Right kidney (tissue), 1 donor: ENCODE data around the gene SHISA6.

Source experiments
- DNase-seq: peaks from one replicate; pipeline ENCODE4 v3.0.0-alpha.2; 2016

The SHISA6 gene

GRCh38 chr17:11351479-11351878 lies 110.5 kb downstream of the SHISA6 start:
- no peak for DNase-seq

DNA sequence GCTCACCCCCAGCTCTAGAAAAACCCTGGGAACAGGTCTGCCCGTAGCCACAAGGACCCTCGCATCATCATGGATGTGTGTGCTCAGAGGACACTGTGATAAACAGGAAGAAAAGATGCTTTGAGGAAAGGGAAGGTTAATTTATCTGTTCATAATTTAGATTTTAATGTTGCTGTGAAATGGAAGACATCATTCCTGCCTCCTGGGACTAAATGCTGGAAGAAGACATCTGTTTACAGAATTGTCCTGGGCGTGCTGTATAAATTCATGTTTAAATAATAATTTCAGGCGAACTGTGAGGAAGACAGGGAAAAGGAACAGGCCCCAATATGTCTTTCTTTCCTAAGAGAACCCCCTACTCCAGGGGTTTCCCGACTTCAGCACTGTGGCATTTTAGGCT lies 112.6 kb downstream of the SHISA6 start:
- no peak for DNase-seq

GRCh38 chr17:11356371-11356770 lies 115.4 kb downstream of the SHISA6 start:
- no peak for DNase-seq

DNA sequence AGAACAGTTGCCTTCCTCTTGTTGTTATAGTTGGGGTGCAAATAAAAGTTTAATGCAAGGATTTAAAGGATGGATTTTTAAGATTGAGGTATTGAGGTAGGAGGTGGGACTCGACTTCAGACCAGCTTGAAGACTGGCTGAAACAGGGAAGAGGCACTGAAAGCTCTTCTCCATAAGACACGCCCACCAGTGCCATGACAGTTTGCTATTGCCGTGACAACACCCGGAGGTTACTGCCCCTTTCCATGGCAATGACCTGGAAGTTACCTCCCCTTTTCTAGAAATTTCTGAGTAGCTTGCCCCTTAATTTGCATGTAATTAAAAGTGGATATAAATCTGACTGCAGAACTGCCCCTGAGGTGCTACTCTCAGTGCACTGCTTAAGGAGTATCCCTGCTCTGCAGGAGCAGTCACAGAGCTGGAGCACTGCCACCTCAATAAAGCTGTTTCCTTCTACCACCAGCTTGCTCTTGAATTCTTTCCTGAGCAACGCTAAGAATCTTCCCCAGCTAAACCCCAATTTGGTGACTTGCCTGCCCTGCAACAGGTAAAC lies 122.6 kb downstream of the SHISA6 start:
- no peak for DNase-seq

- no peak for DNase-seq
Measured at GRCh38 chr17:11366272-11366850, 125.3 kb downstream of the SHISA6 start.

GRCh38 chr17:11369575-11369974 lies 128.6 kb downstream of the SHISA6 start:
- no peak for DNase-seq

DNA sequence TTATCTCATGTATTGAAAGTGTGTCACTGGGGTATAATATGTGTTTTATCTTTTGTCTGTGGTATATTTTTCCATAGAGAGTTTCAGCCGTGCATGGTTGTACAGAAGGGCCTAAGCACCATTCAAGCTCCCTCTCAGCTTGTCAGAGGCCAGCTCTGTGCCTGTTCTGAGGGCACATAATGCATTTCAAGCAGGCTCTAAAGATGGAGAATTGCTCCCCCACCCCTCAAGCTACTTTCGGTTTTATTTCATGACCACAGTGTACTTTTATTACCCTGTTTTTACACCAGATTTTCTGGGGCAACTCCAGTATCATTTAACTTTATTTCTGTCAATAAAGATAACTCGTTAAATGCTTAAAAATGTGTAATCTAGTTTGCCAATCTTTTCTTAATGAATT lies 131.7 kb downstream of the SHISA6 start:
- no peak for DNase-seq

DNA sequence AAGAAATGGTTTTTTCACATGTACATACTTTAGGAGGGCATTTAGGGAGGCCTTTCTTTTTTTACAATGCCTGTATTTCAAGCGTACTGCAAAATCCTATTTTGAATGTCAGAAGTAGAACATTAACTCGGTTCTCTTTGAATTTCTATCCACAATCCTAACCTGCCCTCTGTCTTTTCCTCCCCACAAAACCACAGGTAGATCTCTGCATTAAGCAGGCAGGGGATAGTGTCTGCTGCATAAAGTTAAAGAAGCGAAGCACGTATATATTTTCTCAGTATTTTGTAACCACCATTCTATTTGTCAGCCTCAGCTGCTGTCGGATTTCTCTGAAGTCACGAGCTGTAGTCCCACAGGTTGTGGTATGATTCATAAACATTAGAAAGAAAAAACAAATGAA lies 137.5 kb downstream of the SHISA6 start:
- DNase-seq = no peak

DNA sequence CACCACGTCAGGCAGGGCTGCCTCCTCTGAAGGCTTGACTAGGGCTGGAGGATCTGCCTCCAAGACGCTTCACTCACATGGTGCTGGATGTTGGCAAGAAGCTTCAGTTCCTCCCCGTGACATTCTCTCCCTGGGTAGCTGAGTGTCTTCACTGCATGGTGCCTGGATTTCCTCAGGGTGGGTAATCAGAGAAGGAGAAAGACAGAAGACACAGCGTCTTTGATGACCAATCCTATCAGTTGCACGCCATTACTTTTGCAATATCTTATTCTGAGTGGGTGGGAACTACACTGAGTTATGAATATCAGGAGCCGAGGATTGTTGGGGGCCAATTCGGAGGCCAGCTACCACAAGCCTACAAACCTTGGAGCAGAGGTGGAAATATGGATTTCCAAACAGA lies 139.7 kb downstream of the SHISA6 start:
- no peak for DNase-seq

DNA sequence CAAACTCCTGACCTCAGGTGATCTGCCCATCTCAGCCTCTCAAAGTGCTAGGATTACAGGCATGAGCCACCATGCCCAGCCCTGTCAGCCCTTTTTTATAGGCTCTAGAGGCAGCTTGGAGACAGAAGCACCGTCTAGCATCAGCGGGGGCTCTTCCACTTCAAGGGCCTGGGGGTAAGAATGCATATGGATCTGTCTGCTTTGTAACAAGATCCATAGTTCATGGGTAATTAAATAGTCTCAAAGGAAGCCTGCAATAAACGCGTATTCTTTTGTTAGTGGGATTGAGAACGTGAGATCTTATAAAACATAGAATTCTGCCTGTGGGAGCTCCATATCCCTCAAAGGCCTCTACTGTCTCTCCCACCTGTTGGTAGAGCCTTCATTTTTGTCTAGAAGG lies 142.1 kb downstream of the SHISA6 start:
- no peak for DNase-seq

DNA sequence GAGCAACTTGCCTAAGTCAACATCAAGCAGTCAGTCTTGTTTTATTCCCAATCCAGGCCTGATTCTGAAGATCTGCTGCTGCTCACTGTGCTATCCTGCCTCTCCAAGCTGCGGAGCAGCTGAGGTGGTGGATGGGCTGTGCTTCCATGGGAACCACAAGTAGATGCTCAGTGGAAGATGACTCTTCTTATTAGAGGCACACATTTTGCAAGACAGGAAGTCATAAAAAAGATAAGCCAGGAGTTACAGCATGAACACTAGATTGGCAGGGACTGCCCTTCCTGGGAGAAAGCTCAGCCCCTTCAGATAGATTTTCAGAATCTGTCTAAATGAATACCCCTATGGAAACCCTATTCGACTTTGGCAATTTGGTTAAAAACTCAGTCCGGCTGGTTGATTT lies 143.1 kb downstream of the SHISA6 start:
- DNase-seq = no peak

DNA sequence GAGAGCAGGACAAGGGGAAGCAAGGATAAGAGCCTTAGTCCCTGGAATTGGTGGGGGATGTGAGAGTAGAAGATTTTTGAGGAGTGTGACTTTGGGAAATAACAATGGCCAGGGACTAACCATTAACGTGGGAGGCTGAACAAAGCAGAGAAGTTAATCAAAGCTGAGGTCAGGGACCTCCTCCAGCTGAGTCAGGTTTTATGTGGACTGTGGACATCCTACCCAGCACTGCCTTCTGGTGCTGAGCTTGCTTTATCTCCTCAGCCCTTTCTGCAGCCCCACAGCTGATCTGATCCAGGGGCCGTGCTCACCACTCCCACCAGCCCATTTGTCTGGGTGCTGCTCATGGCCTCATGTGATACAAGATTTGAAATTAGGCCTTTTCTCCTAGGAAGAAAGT lies 146.6 kb downstream of the SHISA6 start:
- no peak for DNase-seq

GRCh38 chr17:11388054-11388453 lies 147.0 kb downstream of the SHISA6 start:
- DNase-seq = no peak

GRCh38 chr17:11389583-11389982 lies 148.6 kb downstream of the SHISA6 start:
- no peak for DNase-seq

GRCh38 chr17:11391134-11391533 lies 150.1 kb downstream of the SHISA6 start:
- no peak for DNase-seq

GRCh38 chr17:11404431-11405276 lies 163.6 kb downstream of the SHISA6 start:
- DNase-seq = no peak

DNA sequence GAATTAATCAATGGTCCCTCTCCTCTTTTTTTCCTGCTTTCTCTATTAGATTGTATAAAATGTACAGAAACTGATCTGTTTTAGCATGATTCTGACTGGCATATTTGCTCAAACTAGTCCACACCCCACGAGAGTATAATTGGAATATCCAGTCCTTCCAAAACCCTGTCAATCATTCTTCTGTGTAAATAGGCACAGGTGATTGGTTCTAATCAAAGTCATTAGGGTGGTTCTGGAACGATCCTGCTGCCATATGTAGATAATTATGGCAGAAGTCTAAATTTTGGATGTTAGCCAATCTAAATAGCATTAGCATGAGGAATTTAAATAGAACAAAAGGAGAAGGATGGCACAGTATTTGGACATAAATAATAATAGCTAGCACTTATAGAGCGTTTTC lies 165.7 kb downstream of the SHISA6 start:
- no peak for DNase-seq

DNA sequence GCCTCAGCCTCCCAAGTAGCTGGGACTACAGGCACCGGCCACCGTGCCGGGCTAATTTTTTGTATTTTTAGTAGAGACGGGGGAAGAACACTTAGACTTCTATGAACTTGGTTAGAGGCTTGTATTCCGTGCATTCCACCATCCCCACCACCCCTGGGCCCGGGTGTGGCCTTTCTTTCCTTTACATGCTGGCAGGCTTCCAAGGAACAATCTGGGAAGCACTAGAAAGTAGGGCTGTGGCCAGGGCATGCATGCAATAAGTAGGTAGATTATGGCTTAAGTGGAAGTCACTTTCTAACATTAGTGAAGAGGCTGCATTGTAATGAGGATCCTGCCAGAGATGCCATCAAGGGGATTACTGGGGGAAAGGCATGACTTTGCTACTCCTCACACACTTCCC lies 171.6 kb downstream of the SHISA6 start:
- no peak for DNase-seq

DNA sequence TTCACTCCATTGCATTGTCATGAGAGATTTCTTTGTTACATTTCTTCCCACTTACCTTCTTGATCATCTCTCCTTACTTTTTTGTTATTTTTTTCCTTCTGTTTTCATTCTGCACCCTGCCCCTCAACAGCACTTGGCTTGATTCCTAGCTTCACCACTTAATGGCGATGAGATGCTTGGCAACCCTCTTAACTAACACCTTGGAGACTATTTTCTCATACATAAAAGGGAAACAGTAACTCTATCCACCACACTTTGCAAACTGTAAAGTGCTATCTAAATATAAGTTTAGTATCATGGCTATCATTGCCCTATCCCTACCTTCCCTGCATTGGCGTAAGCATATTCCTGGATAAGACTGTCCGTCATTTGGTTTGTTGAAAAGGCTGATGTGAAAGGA lies 177.3 kb downstream of the SHISA6 start:
- DNase-seq = no peak

DNA sequence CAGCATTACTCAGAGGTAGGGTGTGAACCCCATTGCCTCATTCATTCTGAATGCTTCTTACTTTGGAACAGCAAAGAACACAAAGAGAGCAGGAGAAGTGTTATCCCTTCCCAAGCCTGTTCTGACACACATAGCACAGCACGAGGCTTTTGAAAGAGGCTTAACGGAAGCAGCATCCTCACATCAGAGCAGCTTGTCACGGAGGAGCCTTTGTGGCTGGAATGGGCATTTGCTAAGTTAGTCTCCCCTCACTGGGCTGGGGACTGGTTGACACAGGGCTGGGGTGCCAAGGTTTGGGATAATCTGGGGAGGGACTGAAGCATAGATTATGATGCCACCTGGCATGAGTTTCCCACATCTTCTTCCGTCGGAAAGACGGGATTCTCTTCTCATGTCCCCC lies 189.7 kb downstream of the SHISA6 start:
- DNase-seq = no peak

GRCh38 chr17:11438673-11439072 lies 197.7 kb downstream of the SHISA6 start:
- DNase-seq = no peak

DNA sequence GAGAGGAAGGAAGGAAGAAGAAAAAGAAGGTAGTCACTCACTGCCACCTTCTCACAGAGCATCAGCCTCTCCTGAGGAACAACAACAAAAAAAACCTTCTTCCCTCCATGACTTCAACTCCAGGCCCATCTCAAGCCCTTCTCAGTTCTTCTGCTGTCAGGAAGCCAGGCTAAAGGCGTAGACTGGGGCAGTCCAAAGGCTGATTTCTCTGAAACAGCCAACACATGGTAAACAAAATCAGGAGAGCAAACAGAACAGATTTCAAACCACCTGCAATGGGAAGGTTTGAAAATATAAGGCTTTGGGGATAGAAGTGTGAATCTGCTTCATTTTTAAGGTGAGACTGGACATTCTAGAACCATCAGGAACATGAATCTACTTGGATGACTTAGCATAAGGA lies 200.0 kb downstream of the SHISA6 start:
- no peak for DNase-seq

DNA sequence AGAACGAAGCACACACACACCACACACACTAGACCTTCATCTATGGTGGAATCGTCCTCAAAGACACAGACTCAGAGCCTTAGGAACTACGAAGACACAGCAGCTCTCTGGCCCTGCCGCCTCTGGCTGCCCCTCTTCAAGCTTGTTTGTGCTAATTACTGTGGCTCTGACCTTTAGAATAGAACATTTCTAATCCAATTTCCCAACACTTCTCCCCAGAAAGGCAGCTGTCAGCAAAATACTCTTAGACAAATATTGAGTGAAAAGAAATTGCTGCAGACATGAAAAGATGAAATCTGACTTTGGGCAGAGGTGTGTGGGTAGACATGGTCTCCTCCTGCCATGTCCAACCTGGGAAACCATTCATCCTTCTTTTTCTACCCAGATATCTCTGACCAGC lies 205.3 kb downstream of the SHISA6 start:
- DNase-seq = no peak

DNA sequence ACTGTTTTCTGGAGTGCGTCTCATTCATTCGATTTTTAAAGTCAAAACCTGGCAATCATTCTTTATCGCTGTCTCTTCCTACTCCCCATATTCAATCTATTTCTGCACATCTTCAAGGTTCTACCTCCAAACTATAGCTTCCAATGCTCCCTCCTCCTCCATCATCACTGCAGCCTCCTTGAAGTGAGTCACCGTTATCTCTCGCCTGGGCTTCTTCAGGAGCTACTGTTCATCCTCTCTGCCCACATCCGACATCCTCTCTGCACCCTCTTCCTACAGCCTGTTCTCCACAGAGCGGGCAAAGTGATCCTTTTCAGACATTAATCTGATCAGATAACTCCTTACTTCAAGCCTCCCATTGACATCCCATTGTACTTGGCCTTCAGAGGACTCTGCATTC lies 213.1 kb downstream of the SHISA6 start:
- DNase-seq = no peak
